ENCODE measurements around the gene PDE1C. TPM values are rescaled to one million over a fixed set of nuclear protein-coding genes. Genes with fewer than 3 reads are reported as not detected.

The PDE1C gene
- total and polyA plus RNA-seq, 2 donors (not counting 1 experiment from before 2014, with no cell fraction given): 0.52 TPM; not detected in 1

DNA sequence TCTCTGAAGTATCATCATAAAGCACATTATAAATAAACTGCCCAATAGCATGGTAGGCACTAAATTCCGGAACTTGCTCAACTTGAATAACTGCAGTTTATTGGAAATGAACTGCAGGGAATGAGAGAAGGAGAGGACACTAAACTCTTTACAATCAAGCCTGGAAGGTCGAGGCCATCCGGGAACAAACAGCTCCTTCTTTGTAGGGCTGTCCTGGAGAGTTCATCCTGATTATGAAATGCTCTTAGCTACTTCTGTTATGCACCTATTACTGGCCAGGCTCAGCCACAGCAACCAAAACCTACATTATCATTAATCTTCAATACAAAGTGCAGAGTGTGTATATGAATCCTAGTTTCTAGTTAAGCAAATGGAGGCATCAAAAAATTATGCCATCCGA lies 318.5 kb downstream of the PDE1C start:
- CTCF ChIA-PET: no interaction called here
- no peaks in the 10 kb centered on the region for H3K9me3 Mint-ChIP-seq (ENCODE audit: insufficient read depth)
- POLR2A ChIA-PET: no interaction called here
- no peaks in the 10 kb centered on the region for H3K27me3 ChIP-seq (replicated peaks in 1 of 4; ENCODE audit: control extremely low read depth in 1 of 4, control insufficient read depth in 3 of 4, insufficient read depth in 4 of 4, low read length in 3 of 4)
- no peaks in the 10 kb centered on the region for H3K79me2 ChIP-seq (ENCODE audit: control insufficient read depth, insufficient read depth, low read length)
- WGBS (ENCODE audit: insufficient coverage): no CpG with 5 or more reads among the region's 4 CpGs
- H3K4me3 Mint-ChIP-seq: no peak overlapping the region
- H3K4me1 ChIP-seq (ENCODE audit: control insufficient read depth in 2 of 2, insufficient read depth in 2 of 2, low read length in 2 of 2): no peaks in the 10 kb centered on the region
- no peak for ATAC-seq (ENCODE audit: low read depth)
- no peak overlapping the region for H3K9ac ChIP-seq (ENCODE audit: low read length)
- no peak for TF ChIP-seq EZH2 (IDR thresholded peaks at IDR 0.05; ENCODE audit: borderline replicate concordance, insufficient read depth, low read depth, low read length, poor library complexity, severe bottlenecking)
- TF ChIP-seq, protein P1, sequence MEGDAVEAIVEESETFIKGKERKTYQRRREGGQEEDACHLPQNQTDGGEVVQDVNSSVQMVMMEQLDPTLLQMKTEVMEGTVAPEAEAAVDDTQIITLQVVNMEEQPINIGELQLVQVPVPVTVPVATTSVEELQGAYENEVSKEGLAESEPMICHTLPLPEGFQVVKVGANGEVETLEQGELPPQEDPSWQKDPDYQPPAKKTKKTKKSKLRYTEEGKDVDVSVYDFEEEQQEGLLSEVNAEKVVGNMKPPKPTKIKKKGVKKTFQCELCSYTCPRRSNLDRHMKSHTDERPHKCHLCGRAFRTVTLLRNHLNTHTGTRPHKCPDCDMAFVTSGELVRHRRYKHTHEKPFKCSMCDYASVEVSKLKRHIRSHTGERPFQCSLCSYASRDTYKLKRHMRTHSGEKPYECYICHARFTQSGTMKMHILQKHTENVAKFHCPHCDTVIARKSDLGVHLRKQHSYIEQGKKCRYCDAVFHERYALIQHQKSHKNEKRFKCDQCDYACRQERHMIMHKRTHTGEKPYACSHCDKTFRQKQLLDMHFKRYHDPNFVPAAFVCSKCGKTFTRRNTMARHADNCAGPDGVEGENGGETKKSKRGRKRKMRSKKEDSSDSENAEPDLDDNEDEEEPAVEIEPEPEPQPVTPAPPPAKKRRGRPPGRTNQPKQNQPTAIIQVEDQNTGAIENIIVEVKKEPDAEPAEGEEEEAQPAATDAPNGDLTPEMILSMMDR (IDR thresholded peaks at IDR 0.05): no peak
- no peak for DNase-seq
- peaks cover 11% of the 10 kb centered on the region for H3K27me3 Mint-ChIP-seq
- no peak overlapping the region for H3K4me2 ChIP-seq (replicated peaks; ENCODE audit: low read depth, low read length, poor library complexity, severe bottlenecking)
- no peak overlapping the region for H2AFZ ChIP-seq (ENCODE audit: insufficient read depth, low read depth, low read length, poor library complexity, severe bottlenecking)
- H4K20me1 ChIP-seq (ENCODE audit: control insufficient read depth, insufficient read depth, low read length, poor library complexity, severe bottlenecking): no peaks in the 10 kb centered on the region
- no peak overlapping the region for H3K27ac ChIP-seq (ENCODE audit: low read length in 2 of 2)
- H3K4me3 ChIP-seq (ENCODE audit: control extremely low read depth in 1 of 5, extremely low read depth in 1 of 5, insufficient read depth in 1 of 5, low read depth in 2 of 5, low read length in 4 of 5): no peak overlapping the region
- H3K4me1 Mint-ChIP-seq: no peaks in the 10 kb centered on the region
- H3K9me3 ChIP-seq (ENCODE audit: control extremely low read depth in 1 of 3, control insufficient read depth in 2 of 3, insufficient read depth in 1 of 3, low read length in 2 of 3): no peaks in the 10 kb centered on the region
- H3K36me3 ChIP-seq (replicated peaks in 1 of 2; ENCODE audit: control extremely low read depth in 1 of 2, control insufficient read depth in 1 of 2, extremely low read depth in 1 of 2, insufficient read depth in 2 of 2, low read length in 1 of 2): no peaks in the 10 kb centered on the region
- intact Hi-C loops (cut with micrococcal nuclease): no loop called here
- no peak overlapping the region for H3K27ac Mint-ChIP-seq

GRCh38 chr7:31748084-31748483 lies 322.1 kb downstream of the PDE1C start:
- H3K4me2 ChIP-seq (replicated peaks; ENCODE audit: low read depth, low read length, poor library complexity, severe bottlenecking): no peak overlapping the region
- no peaks in the 10 kb centered on the region for H3K27me3 ChIP-seq (replicated peaks in 1 of 4; ENCODE audit: control extremely low read depth in 1 of 4, control insufficient read depth in 3 of 4, insufficient read depth in 4 of 4, low read length in 3 of 4)
- POLR2A ChIA-PET: no interaction called here
- CTCF ChIA-PET: no interaction called here
- DNase-seq (no peak), ATAC-seq (ENCODE audit: low read depth) (no peak)
- no peak overlapping the region for H3K4me3 Mint-ChIP-seq
- peaks cover 17% of the 10 kb centered on the region for H3K27me3 Mint-ChIP-seq
- no peaks in the 10 kb centered on the region for H3K36me3 ChIP-seq (replicated peaks in 1 of 2; ENCODE audit: control extremely low read depth in 1 of 2, control insufficient read depth in 1 of 2, extremely low read depth in 1 of 2, insufficient read depth in 2 of 2, low read length in 1 of 2)
- no peak overlapping the region for H3K4me3 ChIP-seq (ENCODE audit: control extremely low read depth in 1 of 5, extremely low read depth in 1 of 5, insufficient read depth in 1 of 5, low read depth in 2 of 5, low read length in 4 of 5)
- TF ChIP-seq EZH2 (IDR thresholded peaks at IDR 0.05; ENCODE audit: borderline replicate concordance, insufficient read depth, low read depth, low read length, poor library complexity, severe bottlenecking): no peak
- TF ChIP-seq, protein P1 (IDR thresholded peaks at IDR 0.05): no peak
- WGBS (ENCODE audit: insufficient coverage): no CpG with 5 or more reads among the region's 1 CpG
- no peaks in the 10 kb centered on the region for H3K4me1 ChIP-seq (ENCODE audit: control insufficient read depth in 2 of 2, insufficient read depth in 2 of 2, low read length in 2 of 2)
- intact Hi-C loops (cut with micrococcal nuclease): no loop called here
- no peak overlapping the region for H3K9ac ChIP-seq (ENCODE audit: low read length)
- no peaks in the 10 kb centered on the region for H4K20me1 ChIP-seq (ENCODE audit: control insufficient read depth, insufficient read depth, low read length, poor library complexity, severe bottlenecking)
- no peak overlapping the region for H3K27ac Mint-ChIP-seq
- no peaks in the 10 kb centered on the region for H3K4me1 Mint-ChIP-seq
- H3K9me3 ChIP-seq (ENCODE audit: control extremely low read depth in 1 of 3, control insufficient read depth in 2 of 3, insufficient read depth in 1 of 3, low read length in 2 of 3): no peaks in the 10 kb centered on the region
- H3K79me2 ChIP-seq (ENCODE audit: control insufficient read depth, insufficient read depth, low read length): no peaks in the 10 kb centered on the region
- no peaks in the 10 kb centered on the region for H3K9me3 Mint-ChIP-seq (ENCODE audit: insufficient read depth)
- no peak overlapping the region for H3K27ac ChIP-seq (ENCODE audit: low read length in 2 of 2)
- no peak overlapping the region for H2AFZ ChIP-seq (ENCODE audit: insufficient read depth, low read depth, low read length, poor library complexity, severe bottlenecking)
